IMR-90 (cell line): Measurements from ENCODE around the gene SLC51A. TPM values are rescaled to one million over a fixed set of nuclear protein-coding genes. Genes with fewer than 3 reads are reported as not detected.

Source experiments
- ATAC-seq: fragments of 200-7000 bp; cut with Tn5 transposase; 2 replicates; pipeline ENCODE4 v1.9.1; 2020; ENCODE audit warnings: low read depth, mild to moderate bottlenecking, moderate library complexity
- BruUV-seq: library from RNA; stranded (reverse); fragments of 400-500 nt; replicated peaks from 2 replicates; lab custom pipeline; 2021; lab: Mats Ljungman, UMichigan
- CTCF ChIA-PET: fragments of 300-600 bp; formaldehyde crosslinking; extraction: SDS; loops from one replicate; lab custom pipeline; 2021; ENCODE audit warnings: antibody characterized with exemption; lab: Yijun Ruan, JAX
- POLR2A ChIA-PET: fragments of 300-600 bp; sonication (Branson Sonifier 250); formaldehyde crosslinking; loops from one replicate; lab custom pipeline; 2022; ENCODE audit warnings: antibody characterized with exemption; ENCODE audit not compliant: unreplicated experiment; lab: Charles Lee
- DNase-seq: peaks from one replicate; pipeline ENCODE4 v3.0.0; 2013
- H2AFZ ChIP-seq: replicated peaks from 2 replicates; pipeline ENCODE3; 2013; ENCODE audit warnings: low read length, mild to moderate bottlenecking; ENCODE audit not compliant: poor library complexity
- H2AK5ac ChIP-seq: 2 replicates; pipeline ENCODE4 v1.6.1; 2013; ENCODE audit warnings: low read depth, low read length, inconsistent platforms
- H2AK9ac ChIP-seq: replicated peaks from 2 replicates; pipeline ENCODE3; 2013; ENCODE audit warnings: mild to moderate bottlenecking, low read depth, low read length, moderate library complexity; ENCODE audit not compliant: poor library complexity
- H2BK120ac ChIP-seq: 2 replicates; pipeline ENCODE4 v1.6.1; 2013; ENCODE audit warnings: low read depth, low read length, inconsistent platforms
- H2BK15ac ChIP-seq: 3 replicates; pipeline ENCODE4 v1.6.1; 2013; ENCODE audit warnings: low read depth, low read length, inconsistent platforms
- H2BK20ac ChIP-seq: 2 replicates; pipeline ENCODE4 v1.6.1; 2013; ENCODE audit warnings: low read depth, mild to moderate bottlenecking, inconsistent platforms, low read length, moderate library complexity
- H2BK5ac ChIP-seq: 2 replicates; pipeline ENCODE4 v1.6.1; 2013; ENCODE audit warnings: mild to moderate bottlenecking, low read depth, low read length, inconsistent platforms; ENCODE audit not compliant: poor library complexity, severe bottlenecking
- H3K14ac ChIP-seq: replicated peaks from 2 replicates; pipeline ENCODE4 v1.6.1; 2013; ENCODE audit warnings: low read depth, low read length, inconsistent platforms
- H3K18ac ChIP-seq: 2 replicates; pipeline ENCODE4 v1.6.1; 2013; ENCODE audit warnings: low read depth, low read length, control low read depth
- H3K23ac ChIP-seq: 2 replicates; pipeline ENCODE4 v1.6.1; 2013; ENCODE audit warnings: low read depth, low read length, inconsistent platforms
- H3K27ac ChIP-seq: 2 replicates; pipeline ENCODE4 v1.5.1; 2013; ENCODE audit warnings: mild to moderate bottlenecking, control low read depth, low read length; ENCODE audit not compliant: insufficient read depth
- H3K27me3 ChIP-seq: 2 replicates; pipeline ENCODE4 v1.6.1; 2013; ENCODE audit warnings: low read length; ENCODE audit not compliant: control insufficient read depth, insufficient read depth
- H3K36me3 ChIP-seq: 2 replicates; pipeline ENCODE4 v1.6.1; 2013; ENCODE audit warnings: low read length, mixed read lengths; ENCODE audit not compliant: control insufficient read depth, insufficient read depth
- H3K4ac ChIP-seq: 2 replicates; pipeline ENCODE4 v1.6.1; 2013; ENCODE audit warnings: low read depth, low read length, inconsistent platforms
- H3K4me1 ChIP-seq: 2 replicates; pipeline ENCODE4 v1.6.1; 2013; ENCODE audit warnings: low read length, mixed read lengths; ENCODE audit not compliant: control insufficient read depth, insufficient read depth
- H3K4me2 ChIP-seq: 2 replicates; pipeline ENCODE4 v1.6.1; 2013; ENCODE audit warnings: low read depth, mild to moderate bottlenecking, control low read depth, low read length, moderate library complexity
- H3K4me3 ChIP-seq: 2 replicates; pipeline ENCODE4 v1.5.1; 2013; ENCODE audit warnings: low read depth, mild to moderate bottlenecking, control low read depth, low read length, moderate library complexity; ENCODE audit not compliant: insufficient read depth
- H3K56ac ChIP-seq: 2 replicates; pipeline ENCODE4 v1.6.1; 2013; ENCODE audit warnings: low read length, inconsistent platforms; ENCODE audit not compliant: insufficient read depth; ENCODE audit errors: extremely low read depth
- H3K79me1 ChIP-seq, 2 experiments: 2 replicates each; pipeline ENCODE4 v1.6.1; 2013; ENCODE audit warnings: low read length in 2 of 2, inconsistent platforms in 1 of 2, low read depth in 1 of 2
- H3K9ac ChIP-seq: 2 replicates; pipeline ENCODE4 v1.6.1; 2013; ENCODE audit warnings: low read depth, low read length, control low read depth
- H3K9me1 ChIP-seq: 2 replicates; pipeline ENCODE4 v1.6.1; 2013; ENCODE audit warnings: low read length, inconsistent platforms; ENCODE audit not compliant: insufficient read depth
- H3K9me3 ChIP-seq: 2 replicates; pipeline ENCODE4 v1.6.1; 2013; ENCODE audit warnings: low read length; ENCODE audit not compliant: control insufficient read depth, insufficient read depth
- H4K20me1 ChIP-seq: 2 replicates; pipeline ENCODE4 v1.6.1; 2013; ENCODE audit warnings: low read length, inconsistent platforms; ENCODE audit not compliant: insufficient read depth
- H4K5ac ChIP-seq: 2 replicates; pipeline ENCODE4 v1.6.1; 2013; ENCODE audit warnings: mild to moderate bottlenecking, low read depth, low read length, control low read depth
- H4K8ac ChIP-seq, 2 experiments: 2 replicates each; pipeline ENCODE4 v1.6.1; 2013; ENCODE audit warnings: low read depth in 2 of 2, low read length in 2 of 2, control low read depth in 1 of 2, inconsistent platforms in 1 of 2
- H4K91ac ChIP-seq: 2 replicates; pipeline ENCODE4 v1.6.1; 2013; ENCODE audit warnings: low read depth, low read length, inconsistent platforms; ENCODE audit not compliant: insufficient read depth
- CEBPB ChIP-seq: IDR thresholded peaks from 2 replicates; pipeline ENCODE4 v1.6.1; 2012; ENCODE audit warnings: low read depth, low read length, improper control_type of control experiment
- FOS ChIP-seq: fragments of 150-350 bp; IDR thresholded peaks from 2 replicates; pipeline ENCODE4 v1.6.1; 2016; ENCODE audit warnings: low read depth, low read length
- MAZ ChIP-seq: IDR thresholded peaks from 2 replicates; pipeline ENCODE4 v1.6.1; 2012; ENCODE audit warnings: low read depth, mild to moderate bottlenecking, low read length, improper control_type of control experiment, moderate library complexity, borderline replicate concordance
- whole genome bisulfite sequencing, 2 experiments: methylation state at CpG; one replicate each; pipeline versions ENCODE4 v1.1.5 to v1.1.7; 2013; ENCODE audit warnings: missing lambda C conversion rate in 2 of 2; ENCODE audit not compliant: insufficient read length in 1 of 2; ENCODE audit errors: extremely low coverage in 2 of 2; 5-methylcytosine and 5-hydroxymethylcytosine counted together
- dilution Hi-C: fragments of 300-500 bp; cut with HindIII; formaldehyde crosslinking; loops from one replicate; pipeline ENCODE4 v1.14.3; 2018; ENCODE audit warnings: low sequenced_read_pairs; ENCODE audit not compliant: unreplicated experiment
- in situ Hi-C: fragments of 300-500 bp; cut with MboI; formaldehyde crosslinking; loops from 3 replicates; pipeline ENCODE4 v1.14.3; 2019; ENCODE audit warnings: low sequenced_read_pairs, inconsistent platforms, mixed read lengths
- intact Hi-C: fragments of 100-400 bp; cut with micrococcal nuclease; formaldehyde crosslinking; loops from 2 replicates; pipeline ENCODE4 v1.10.0; 2022
- polyA plus RNA-seq, 3 experiments: library from polyadenylated mRNA; depleted of rRNA; stranded (reverse); fragments of >200 nt; gene quantifications; 2 replicates each; pipeline ENCODE4 v1.2.3, GENCODE V29; 2012; ENCODE audit warnings: low replicate concordance in 1 of 3
- total RNA-seq: library from RNA; depleted of rRNA; stranded (reverse); fragments of >200 nt; gene quantifications from 2 replicates; pipeline ENCODE4 v1.2.3, GENCODE V29; 2012

The SLC51A gene
- total and polyA plus RNA-seq, 2 of the 4 experiments (the other 2 are of a cell fraction), result not detected

DNA sequence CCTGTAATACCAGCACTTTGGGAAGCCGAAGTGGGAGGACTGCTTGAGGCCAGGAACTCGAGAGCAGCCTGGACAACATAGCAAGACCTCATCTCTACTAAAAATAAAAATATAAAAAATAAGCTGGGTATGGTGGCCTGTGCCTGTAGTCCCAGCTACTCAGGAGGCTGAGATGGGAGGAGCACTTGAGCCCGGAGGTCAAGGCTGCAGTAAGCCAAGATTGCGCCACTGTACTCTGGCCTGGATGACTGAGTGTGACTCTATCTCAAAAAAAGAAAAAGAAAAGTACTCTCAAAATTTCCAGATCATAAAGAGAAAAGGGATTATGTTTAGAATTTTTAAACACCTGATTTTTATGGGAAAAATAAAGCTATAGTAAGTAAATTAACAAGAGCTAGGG lies 24.1 kb downstream of the SLC51A start:
- H3K4ac ChIP-seq, result no peak overlapping the region
- no peak overlapping the region for H4K5ac ChIP-seq
- H4K8ac ChIP-seq, result no peak overlapping the region
- H3K9me3 ChIP-seq, result no peaks in the 10 kb centered on the region
- H2AFZ ChIP-seq, result no peak overlapping the region
- peaks cover 38% of the 10 kb centered on the region for H3K36me3 ChIP-seq
- H2AK5ac ChIP-seq, result no peak overlapping the region
- no peaks in the 10 kb centered on the region for H3K27me3 ChIP-seq
- no peak overlapping the region for H4K91ac ChIP-seq
- no peak overlapping the region for H3K27ac ChIP-seq
- H2BK120ac ChIP-seq, result no peak overlapping the region
- intact Hi-C loops, result no loop called here
- ChIA-PET POLR2A (no interaction called here), CTCF (interaction anchor here (0.7 kb wide), 1 partner anchor 950 kb away, joined by 3 read pairs; no protein-coding TSS in a partner anchor)
- H3K79me1 ChIP-seq, result peaks cover 5 to 18% of the 10 kb centered on the region in 2 experiments; a peak in 3 of 4 replicates
- no TSS peak for BruUV-seq
- peaks cover 4% of the 10 kb centered on the region; the same call in 1 of the 2 replicates for H3K4me1 ChIP-seq
- H3K9ac ChIP-seq, result no peak overlapping the region
- no peak overlapping the region for H2BK20ac ChIP-seq
- no peaks in the 10 kb centered on the region for H4K20me1 ChIP-seq
- no peak overlapping the region for H3K23ac ChIP-seq
- no CpG with 5 or more reads among the region's 4 CpGs for WGBS, 2 experiments
- H3K14ac ChIP-seq, result no peak overlapping the region
- no peak for TF ChIP-seq FOS
- TF ChIP-seq MAZ, result no peak
- TF ChIP-seq CEBPB, result peak; percentile 48
- H3K4me3 ChIP-seq, result no peak overlapping the region
- H3K18ac ChIP-seq, result no peak overlapping the region
- no peak overlapping the region for H2BK5ac ChIP-seq
- H2BK15ac ChIP-seq, result no peak overlapping the region
- in situ Hi-C loops, result no loop called here
- no peak overlapping the region for H2AK9ac ChIP-seq
- H3K9me1 ChIP-seq, result 0 out of 2 replicates have a peak, but pooled peaks cover 5% of the 10 kb centered on the region
- no peak overlapping the region for H3K56ac ChIP-seq
- dilution Hi-C loops, result no loop called here
- no peak for ATAC-seq
- no peak overlapping the region for H3K4me2 ChIP-seq
- DNase-seq, result no peak
